NCI-H748 (cell line): ENCODE data around the gene CCDC93.
"Not testable (repeated sequence)": the region's sequence is repeated elsewhere in the genome, so short reads cannot be mapped to it uniquely, and the experiment has no call there.

Experiments used
- DNase-seq: peaks from one replicate; lab custom pipeline; 2025; ENCODE audit not compliant: unreplicated experiment; lab: John Stamatoyannopoulos, UW

CCDC93 gene

DNA sequence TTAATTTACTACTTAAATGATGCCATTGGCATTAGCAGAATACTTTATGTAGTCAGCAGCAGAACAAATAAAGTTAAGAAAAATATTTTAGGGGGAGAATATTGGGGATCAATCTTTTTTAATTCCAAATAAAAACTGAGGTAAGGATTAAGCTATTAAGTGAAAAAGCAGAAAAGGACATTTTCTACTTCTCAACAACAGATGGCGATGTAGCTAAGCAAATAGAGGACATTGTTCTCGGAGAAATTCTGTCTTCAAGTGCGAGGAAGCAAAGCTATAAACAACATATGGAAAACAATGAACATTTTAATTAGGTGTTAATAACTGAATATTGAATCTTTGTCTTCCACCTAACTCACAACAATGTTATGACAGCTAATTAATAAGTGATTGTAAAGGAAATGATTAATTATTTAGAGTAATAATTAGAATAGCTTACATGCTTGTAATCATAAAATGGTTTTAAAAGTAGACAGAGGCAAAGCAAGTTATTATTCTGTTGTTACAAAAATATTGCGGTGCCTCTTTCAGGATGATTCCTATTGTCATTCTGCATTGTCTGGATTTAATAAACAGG is 32.9 kb upstream of the CCDC93 start:
- DNase-seq, result peak; percentile 52

DNA sequence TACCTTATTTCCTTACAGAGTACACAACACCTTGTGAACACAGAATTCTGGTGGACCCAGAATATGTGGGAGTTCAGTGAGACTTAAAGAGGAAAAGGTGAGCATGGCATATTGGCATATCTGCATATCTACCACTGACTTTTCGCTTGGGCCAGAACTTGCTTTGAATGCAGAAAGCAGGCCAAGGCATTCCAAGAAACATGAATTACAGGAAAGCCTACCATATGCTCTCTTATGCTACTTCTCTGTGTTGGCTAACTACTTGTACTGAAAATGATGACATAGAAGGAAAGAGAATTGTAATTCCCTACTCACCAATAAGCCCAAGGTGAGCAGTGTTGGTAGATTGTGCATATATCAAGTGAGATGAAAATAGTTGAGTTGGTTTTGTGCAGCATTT is 31.4 kb upstream of the CCDC93 start:
- no peak for DNase-seq

DNA sequence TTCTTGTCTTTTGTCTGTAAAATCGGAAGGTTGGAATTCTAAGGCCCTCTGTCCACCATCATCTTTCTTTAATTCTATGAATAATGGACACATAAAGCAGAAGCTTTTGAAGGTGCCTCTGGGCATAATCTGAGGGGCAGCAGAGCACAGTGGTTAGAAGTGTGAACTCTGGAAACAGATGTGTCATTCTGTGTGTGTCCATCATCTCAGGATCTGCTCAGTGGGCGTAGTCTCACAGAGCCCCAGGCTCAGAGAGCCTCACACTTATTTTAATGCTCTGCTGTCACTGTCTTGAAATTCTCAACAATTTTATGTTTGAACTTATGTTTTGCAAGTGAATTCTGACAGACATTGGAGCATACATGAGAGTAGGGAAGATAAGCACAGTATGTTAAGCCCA is 31.0 kb upstream of the CCDC93 start:
- no peak for DNase-seq

DNA sequence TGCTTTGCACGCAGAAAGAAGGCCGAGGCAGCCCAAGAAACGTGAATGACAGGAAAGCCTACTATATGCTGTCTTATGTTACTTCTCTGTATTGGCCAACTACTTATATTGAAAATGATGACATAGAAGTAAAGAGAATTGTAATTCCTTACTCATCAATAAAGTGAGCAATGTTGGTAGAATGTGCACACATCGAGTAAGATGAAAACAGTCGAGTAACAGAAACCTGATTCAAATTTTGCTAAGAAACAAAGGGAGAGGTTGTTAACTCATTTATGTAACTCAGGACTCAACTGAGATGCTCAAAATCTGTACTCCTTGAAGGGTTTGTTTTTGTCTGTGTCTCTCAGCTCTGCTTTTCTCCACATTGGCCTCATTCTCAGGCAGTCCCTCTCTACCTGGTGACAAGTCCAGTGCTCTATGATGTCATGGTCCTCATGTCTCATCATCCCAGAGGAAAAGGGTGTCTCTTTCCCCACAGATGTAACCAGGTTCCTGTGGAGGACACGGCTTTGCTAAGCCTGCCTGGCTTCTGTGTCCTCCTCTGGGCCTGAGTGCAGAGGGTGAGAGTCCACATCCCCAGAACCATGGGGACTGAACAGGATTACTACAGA is 30.3 kb upstream of the CCDC93 start:
- no peak for DNase-seq

DNA sequence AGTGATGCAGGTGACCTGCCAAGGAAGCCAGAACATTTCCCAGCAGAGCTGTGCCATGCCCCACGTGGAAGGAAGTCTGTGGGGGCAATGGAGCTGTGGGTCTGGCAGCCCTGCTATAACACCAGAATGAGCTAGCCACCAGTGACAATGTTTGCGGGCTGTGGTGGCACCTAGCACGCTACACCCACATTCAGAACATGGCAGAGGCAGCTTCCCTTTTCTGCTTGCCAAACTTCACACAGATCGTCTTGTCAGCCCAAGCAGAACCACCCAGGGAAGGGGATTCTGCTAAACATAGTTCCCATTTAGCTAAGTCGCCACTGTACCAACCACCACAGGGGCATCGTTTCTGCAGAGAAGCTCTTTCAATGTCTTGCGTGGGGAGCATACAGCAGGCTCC is 27.0 kb upstream of the CCDC93 start:
- no peak for DNase-seq

DNA sequence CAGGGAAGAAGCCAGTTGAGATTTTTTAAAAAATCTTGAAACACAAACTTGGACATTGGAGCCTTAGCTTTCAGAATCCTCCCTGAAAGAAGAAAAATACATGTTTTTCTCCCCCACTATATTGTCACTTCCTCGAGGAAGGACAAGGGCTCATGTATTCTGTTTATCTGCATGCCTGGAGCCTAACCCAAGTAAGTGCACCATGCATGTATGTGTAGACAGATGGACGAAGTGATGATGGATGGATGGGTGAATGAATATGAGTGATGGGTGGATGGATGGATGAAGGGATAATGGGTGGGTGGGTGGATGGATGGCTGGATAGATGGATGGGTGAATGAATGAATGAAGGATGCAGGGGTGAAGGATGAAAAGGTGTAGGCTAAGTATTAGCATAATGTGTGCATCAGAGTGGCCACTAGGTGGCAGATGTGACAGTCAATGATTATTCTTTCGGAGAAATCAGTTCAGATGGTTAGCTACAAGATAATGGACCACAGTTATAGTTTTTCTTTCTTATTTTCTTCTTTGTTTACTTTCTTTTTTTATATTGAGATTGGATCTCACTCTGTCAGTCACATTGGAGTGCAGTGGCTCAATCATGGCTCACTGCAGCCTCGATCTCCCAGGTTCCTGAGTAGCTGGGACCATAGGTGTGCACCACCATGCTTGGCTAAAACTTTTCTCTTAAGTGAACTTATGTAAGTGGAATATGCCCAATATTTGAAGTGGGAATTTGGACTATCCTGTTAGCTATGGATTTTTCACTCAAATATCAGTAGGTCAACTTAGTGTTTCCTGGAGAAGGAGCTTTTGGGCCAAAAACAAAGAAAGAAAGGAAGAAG is 18.5 kb upstream of the CCDC93 start:
- DNase-seq, result peak; percentile 25

DNA sequence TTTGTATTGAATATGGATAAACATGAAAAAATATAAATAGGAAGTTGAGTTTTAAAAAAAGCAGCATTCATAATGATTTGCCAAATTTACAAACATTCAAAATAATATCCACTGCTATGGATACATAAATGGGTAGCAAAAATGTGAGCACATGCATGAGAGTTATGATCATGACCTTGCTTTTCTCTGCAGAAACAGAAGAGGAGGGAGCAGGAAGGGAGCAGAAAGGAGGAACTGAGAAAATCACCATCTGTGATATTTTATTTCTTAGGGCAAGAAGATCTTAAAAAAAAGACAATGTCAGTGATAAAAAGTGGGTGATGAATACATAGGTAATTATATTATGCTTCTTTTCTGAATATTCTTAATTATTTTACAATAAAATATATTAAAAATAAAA is 17.7 kb upstream of the CCDC93 start:
- DNase-seq, result no peak

DNA sequence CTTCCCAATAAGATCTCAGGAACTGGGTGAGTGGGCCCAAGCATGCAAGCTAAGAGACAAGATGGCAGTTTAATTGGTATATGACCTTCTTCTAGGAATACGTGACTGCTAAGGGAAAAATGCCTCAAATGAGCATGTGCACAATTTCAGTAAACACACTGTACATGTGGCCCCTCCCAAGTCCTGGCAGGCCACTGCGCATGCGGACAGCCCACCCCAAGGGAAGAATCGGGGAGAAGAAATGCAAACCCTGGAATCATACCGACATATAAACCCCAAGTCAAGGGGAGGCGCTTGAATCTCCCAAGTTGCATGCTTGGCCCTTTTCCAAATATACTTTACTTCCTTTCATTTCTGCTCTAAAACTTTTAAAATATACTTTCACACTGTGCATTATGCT is 15.2 kb upstream of the CCDC93 start:
- DNase-seq, result no peak

DNA sequence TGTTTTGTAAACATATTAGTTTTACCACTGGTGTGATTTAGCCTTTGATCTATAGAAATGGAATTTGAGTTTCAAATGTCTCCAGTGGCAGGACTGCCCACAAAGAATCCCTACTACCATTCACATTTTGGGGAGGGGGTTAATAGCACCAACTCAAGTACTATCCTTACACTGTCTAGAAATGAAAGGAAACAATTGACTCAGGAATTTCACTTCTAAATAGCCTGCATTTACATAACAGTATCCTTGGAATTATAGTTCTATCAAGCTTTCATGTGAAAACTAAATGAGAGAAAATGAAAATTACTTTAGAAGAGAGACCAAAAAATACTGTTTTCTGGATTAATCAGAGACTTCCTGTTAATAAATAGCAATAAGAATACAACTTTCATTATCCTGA is 7.5 kb upstream of the CCDC93 start:
- no peak for DNase-seq

DNA sequence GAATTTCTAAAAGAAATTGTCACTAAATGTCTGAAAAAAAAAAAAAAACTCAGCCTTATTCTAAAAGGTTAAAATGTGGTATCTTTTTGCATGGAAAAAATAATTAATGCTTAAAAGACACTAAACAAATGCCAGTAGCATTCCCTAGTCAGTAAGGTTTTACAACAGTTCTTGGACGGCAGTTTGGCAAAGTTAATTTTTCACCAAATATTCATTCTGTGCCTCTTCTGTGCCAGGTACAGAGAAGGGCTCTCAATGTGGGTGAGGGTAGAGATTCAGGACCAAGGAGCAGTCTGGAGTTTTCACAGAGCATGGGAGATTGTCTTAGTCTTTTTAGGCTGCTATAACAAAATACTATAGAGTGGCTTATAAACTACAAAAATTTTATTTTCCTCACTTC is 6.0 kb upstream of the CCDC93 start:
- DNase-seq, result no peak

DNA sequence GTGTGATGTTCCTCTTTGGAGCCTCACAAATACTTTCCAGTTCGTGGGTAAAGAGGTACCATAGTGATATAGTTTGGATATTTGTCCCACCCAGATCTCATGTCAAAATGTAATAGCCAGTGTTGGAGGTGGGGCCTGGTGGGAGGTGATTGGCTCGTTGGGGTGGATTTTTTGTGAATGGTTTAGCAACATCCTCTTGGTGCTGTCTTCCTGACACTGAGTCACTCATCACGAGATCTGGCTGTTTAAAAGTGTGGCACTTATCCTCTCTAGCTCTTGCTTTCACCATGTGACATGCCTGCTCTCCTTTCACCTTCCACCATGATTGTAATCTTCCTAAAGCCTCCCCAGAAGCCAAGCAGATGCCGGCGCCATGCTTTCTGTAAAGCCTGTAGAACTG is 3.0 kb upstream of the CCDC93 start:
- no peak for DNase-seq

DNA sequence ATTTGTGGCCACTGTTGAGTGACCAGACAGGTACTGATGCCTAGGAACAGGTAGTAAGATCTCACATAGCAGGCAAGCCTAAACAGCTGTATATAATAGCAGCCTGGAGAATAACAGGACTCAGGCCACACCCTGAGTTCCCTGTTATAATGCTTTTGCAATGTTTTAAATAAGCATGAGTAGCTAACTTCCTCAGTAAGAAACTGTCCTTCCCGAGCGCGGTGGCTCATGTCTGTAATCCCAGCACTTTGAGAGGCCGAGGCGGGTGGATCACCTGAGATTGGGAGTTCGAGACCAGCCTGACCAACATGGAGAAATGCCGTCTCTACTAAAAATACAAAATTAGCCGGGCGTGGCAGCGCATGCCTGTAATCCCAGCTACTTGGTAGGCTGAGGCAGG is 1.9 kb upstream of the CCDC93 start:
- DNase-seq, result not testable (repeated sequence)

DNA sequence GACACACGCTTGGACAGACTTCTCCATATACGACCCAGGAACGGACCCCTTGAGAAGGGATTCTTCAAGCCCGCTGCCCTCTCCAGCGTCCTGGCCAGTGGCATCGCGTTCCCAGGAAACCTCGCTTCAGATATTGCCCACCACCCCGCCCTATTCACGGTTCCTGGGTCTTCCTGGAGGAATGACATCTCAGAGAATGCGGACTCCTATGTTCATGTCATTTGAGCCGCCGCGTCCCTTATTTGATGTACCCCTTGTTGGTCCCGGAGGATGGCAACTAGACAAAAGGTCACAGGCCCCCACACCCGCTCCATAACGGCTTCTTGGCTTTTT is 588 bp upstream of the CCDC93 start:
- peak; percentile 43 for DNase-seq

DNA sequence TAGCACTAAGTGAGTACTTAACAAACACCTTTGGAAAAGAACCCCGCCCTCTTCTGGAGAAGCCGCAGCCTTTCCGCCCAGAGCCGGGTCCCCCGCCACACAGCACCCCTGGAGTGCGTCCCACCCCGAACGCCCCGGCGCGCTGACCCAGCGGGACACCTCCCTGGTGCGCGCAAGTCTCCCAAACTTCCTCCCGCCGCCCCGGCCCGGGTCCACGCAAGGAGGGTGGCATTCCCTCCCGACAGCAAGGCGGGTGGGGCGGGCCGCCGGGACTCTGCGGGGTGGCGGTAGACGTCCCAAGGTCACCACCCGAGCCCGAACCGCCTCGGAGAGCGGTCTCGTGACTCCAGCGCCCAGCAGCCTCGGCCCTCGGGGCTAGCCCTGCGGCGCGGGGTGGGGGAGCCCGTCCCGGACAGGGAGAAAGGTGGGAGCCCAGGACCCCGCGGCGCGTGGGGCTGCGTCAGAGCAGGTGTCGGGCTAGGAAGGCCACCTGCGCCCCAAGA is 598 bp downstream of the CCDC93 start:
- peak; percentile 31 for DNase-seq

DNA sequence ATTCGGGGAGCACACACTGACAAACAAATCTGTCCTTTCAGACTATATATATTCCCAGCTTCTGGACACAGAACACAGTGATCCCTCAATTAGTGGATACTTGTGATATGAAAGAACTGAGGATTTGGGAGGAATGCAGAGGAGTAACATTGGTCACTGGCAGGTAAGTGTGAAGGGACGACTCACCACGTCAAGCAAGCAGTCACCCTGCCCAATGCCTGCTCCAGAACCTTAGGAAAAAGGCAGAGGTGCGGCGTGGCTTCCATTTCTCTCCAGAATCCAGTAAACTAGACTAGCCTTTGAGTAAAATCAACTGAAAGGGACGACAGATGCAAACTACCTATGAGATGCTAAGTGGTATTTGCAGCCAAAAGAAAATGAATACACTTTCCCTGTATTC is 1.1 kb downstream of the CCDC93 start:
- DNase-seq, result no peak

DNA sequence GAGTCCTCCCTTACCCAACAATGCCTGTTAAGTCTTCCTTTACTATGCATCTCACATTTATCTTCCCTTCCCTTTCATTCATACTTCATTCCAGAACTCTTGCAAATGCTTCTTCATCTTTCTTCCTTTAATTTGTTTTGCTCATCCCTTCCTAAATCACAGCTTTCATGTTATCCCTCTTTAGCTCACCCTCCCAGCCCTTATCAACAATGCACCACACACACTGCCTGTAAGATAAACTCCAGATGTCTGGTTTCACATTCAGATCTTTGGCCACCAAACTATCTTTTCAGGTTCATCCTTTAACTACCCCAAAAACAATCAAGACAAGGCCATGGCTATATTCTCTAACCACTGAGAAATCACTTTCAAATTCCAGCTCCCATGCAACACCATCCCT is 3.4 kb downstream of the CCDC93 start:
- DNase-seq, result no peak

DNA sequence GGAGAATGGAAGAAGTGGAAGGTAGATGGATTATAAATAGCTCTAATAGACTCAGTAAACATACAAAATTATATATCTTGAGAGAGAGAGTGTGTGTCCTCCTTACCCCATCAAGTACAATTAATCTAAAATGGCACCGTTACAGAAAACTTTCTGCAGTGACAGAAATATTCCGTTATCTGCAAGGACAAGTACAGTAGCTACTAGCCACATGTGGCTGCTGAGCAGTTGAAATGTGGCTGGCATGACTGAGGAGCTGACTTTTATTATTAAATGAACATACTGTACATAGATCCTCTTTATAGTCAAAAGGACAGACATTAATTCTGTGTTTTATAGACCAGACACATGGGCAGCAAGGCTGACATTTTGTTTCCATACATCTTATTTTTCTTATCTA is 7.0 kb downstream of the CCDC93 start:
- no peak for DNase-seq

DNA sequence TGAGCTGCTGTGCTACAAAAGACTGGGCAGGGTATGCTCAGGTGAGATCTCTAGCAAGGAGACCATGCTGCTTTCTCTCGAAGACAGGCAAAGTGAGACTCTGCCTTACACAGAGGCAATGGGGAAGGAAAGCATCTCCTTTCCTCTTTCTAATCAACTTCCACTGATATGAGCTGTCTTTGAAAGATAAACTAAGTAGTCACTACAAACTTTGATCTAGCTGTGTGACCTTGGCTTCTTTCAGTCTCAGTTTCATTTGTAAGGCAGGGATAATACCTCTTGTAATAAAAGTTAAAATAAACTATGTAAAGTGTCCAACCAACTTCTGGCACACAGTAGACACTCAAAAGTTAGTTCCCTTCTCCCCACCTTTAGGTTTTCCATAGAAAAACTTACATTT is 7.5 kb downstream of the CCDC93 start:
- DNase-seq, result no peak

DNA sequence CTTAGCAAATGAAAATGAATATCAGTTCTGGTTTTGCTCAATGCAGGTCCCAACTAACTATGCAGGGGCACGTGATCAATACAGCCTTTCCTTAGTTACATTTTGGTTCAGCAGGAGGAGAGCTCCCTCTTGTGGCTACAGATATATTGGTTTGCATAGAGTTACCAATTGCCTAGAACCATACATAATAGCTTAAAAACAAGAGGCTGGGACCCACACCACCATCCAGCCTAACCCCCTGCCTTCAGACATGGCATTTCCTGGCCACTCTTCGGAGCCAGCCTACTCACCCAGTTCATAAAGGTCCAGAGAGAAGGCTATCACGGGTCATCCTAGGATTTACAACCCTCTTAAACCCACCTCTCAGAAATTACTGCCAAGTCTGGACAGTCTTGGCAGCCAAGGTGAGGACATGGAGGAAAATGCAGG is 10.5 kb downstream of the CCDC93 start:
- DNase-seq, result peak; percentile 64

DNA sequence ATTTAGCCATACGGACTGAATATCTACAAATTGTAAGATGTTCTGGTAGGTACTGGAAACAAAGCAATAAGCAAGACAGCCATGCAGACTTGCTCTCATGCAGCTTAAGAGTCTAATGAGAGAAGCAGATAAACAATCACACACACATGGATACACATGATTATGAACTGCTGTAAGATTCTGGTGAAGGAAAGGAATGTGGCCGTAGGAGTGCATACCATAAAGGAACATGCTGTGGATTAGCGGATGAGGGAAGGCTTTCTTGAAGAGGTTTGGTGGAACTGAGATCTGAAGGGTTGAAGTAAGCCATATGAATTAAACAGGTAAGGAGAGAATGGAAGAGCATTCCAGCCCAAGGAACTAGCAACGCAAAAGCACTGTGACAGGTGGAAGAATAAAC is 13.8 kb downstream of the CCDC93 start:
- no peak for DNase-seq

DNA sequence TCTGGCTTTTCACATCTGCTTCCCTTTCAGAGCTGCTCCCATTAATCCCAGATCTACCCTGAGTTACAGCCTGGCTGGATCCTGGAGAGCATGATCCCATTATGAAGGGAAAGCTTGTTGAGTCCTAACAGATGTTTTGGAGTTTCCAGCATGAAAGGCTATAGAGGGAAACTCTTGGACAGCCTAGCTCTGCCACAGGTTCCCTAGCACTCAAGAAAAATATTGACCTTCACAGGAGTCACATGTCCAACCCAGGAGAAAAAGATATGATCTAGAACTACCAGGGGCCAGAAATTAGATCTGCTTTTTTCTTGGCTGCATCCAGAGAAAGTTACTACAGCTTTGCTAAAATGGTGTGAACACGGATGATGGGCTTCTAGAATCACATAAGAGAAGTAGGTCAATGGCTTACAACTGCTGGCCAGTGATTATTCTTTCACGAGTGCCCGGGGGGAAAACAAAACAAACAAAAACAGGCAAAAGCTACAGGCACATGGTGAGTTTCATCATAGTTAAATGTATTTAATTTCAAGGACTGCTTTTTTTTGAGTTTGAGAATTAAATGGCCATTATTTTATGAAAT is 15.9 kb downstream of the CCDC93 start:
- no peak for DNase-seq

DNA sequence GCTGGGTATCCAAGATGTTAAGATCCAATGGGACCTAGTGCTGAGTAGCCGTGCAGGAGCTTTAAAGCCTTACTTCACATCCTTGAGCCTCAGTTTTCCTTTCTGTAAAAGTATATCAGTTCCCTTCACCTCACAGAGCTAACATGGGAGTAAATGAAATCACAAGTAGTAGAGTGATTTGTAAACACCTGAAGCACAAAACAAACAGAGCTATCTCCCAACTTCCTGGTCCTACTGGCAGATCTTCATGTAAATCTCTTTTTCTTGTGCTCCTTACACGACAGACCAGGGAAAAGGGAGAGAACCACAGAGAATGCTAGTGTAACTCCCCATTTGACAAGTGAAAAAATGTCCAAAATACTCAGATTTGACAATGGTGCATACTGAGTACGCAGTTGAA is 17.3 kb downstream of the CCDC93 start:
- DNase-seq, result no peak
